ENCODE measurements around the gene SPTLC3. TPM values are rescaled to one million over a fixed set of nuclear protein-coding genes. Genes with fewer than 3 reads are reported as not detected.

SPTLC3 gene
- total RNA-seq, 1 donor from 2014 or later = 2.2 TPM

DNA sequence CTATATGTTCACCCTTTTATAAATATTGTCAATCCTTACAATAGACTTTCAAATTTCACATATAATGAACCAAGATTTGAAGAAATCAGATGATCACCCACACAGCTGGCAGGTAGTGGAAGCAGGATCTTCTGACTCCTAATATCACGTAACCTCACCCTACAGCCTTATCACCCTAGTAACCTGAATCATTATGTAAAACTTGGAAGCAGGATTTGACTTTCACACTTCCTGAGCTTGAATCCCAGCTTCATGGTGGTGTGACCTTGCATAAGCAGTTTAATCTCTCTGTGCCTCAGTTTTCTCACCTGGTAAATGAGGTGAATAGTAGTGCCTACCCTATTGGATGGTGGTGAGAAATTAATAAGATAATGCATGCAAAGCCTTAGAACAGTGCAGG is 16.4 kb downstream of the SPTLC3 start:
- intact Hi-C loops (cut with DNase I) = no loop called here
- no peak for DNase-seq (ENCODE audit: low spot score)

GRCh38 chr20:13028001-13028400 is 19.2 kb downstream of the SPTLC3 start:
- no peak for DNase-seq (ENCODE audit: low spot score)
- intact Hi-C loops (cut with DNase I) = loop anchor here (2.0 kb wide), 1 partner anchor 19 kb away; the partner anchor contains the start of gene SPTLC3

DNA sequence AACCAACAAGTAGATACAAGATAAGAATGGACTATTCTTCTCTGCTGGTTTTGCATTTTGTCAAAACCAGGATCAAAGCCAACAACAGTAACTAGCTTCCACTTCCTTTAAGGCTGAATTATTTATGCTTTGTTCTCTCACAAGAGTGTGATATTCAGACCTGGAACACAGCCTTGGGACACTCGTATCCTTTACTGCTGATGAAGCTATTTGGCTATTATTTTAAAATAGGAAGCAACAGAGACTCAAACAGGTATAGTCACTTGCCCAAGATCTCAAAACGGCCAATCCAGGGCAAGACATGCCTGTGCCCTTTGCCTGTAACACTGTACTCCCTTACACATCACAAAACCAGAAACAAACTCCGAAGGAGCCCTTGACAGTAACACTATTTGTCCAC is 19.9 kb downstream of the SPTLC3 start:
- DNase-seq (ENCODE audit: low spot score) = no peak
- intact Hi-C loops (cut with DNase I) = loop anchor here (2.0 kb wide), 1 partner anchor 20 kb away; the partner anchor contains the start of gene SPTLC3

DNA sequence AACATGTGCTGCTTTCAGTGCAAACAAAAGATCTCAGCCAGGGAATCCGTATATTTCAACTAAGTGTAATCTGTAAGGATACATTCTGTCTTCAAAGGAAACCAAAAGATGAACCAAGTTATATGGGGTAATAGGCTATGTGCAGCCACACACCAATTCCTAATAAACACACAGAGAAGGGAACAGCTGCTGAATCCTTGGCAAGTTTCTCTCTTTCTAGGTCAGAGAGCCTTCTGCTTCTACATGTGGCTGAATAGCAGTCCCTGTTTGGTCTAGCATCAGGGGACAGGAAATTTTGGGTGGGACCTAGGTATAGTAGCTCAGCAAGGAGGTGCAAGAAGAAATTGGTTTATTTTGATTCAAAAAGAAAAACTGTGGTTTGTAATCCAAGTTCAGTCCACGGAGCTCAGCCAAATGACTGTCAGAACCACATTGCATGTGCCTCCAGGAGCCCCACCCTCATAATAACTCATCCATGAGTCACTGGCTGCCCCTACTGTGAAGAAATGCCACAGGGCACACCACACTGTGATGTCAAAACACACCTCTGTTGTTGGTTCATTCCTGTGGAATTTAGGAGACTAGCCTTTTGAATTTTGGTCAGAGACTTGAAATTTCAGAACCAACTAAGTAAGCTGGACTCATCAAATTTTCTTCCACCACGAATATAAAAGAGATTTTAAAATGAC is 21.1 kb downstream of the SPTLC3 start:
- intact Hi-C loops (cut with DNase I) = loop anchor here (2.0 kb wide), 1 partner anchor 21 kb away; the partner anchor contains the start of gene SPTLC3
- no peak for DNase-seq (ENCODE audit: low spot score)

- intact Hi-C loops (cut with DNase I) = no loop called here
- no peak for DNase-seq (ENCODE audit: low spot score)
Observed at GRCh38 chr20:13031751-13032150, 23.0 kb downstream of the SPTLC3 start.

DNA sequence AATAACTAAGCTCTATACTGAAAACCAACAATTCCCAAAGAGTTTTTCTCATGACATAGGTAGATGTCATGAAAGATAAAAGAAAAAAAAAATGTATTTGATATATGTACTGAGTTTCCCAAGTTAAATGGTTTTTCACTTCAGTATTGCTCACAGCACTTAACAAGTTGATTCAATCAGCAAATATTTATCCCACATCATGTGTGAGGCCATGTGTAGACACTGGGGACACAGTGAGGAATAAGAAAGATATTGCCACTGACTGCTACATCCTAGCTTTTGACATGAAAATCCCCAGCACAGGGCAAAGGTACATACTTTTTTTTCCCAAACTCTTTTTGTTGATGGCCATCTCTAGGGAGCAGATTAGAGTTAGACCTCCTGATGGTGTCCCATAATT is 25.3 kb downstream of the SPTLC3 start:
- DNase-seq (ENCODE audit: low spot score) = no peak
- intact Hi-C loops (cut with DNase I) = no loop called here

DNA sequence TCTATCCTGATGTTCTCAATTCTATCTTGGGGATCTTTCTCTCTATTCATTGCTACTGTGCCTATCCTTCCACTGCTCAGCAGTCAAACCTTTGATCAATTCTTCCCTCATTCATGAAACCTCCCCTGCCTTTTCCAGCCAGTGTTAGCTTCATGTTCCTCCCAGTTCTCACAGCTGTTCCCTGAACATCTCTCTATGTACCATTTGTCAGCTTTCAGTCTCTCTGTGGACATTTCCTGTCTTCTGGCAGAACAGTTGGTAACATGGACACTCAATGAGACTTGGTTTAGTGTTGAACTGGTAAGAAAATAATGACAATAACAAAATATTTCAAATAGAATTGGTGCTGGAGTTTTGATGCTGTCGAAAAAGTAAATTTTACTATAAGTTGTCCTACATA is 26.2 kb downstream of the SPTLC3 start:
- intact Hi-C loops (cut with DNase I) = no loop called here
- no peak for DNase-seq (ENCODE audit: low spot score)

- intact Hi-C loops (cut with DNase I) = no loop called here
- DNase-seq (ENCODE audit: low spot score) = no peak
Observed at GRCh38 chr20:13035399-13036152, 26.8 kb downstream of the SPTLC3 start.

GRCh38 chr20:13037727-13038126 is 29.0 kb downstream of the SPTLC3 start:
- intact Hi-C loops (cut with DNase I) = no loop called here
- no peak for DNase-seq (ENCODE audit: low spot score)

DNA sequence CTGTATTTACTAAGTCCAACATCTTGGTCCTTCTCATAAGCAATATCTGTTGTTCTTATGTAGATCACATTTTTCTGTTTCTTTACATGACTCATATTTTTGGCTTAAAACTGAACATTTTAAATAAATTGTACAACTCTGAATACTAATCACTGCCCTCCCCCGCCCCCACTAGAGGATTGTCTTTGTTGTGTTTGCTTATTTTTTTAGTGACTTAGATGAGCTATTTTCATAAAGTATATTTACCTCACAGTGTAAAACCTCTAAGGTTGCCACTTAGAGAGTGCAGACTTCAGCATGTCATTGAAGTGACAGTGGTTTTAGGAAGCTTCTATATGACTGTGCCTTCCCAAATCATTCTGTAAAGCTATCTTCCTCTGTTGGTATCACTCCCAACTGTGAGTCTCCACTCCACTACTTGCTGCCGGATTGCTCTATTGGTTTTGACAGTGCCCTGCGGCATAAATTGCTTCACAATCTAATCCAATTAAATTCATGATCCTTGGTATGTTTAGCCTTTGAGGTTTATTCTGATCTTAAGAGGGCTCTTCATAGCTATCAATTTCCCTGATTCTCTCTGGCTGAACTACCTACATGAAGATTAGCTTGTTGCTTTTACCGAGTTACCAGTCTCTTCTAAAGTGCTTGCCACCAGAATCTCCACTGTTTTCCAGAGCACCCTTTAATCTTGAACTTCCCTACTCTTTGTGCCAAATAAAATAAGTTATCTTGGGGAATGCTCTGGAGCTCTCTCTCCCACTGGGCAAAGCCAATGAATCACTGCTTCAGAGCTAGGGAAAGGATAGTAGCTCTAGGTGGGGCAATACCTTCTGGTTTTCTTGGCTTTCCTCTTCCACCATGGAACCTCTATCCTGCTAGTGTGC is 33.0 kb downstream of the SPTLC3 start:
- intact Hi-C loops (cut with DNase I) = no loop called here
- no peak for DNase-seq (ENCODE audit: low spot score)

GRCh38 chr20:13042458-13042794 is 33.7 kb downstream of the SPTLC3 start:
- DNase-seq (ENCODE audit: low spot score) = no peak
- intact Hi-C loops (cut with DNase I) = no loop called here

DNA sequence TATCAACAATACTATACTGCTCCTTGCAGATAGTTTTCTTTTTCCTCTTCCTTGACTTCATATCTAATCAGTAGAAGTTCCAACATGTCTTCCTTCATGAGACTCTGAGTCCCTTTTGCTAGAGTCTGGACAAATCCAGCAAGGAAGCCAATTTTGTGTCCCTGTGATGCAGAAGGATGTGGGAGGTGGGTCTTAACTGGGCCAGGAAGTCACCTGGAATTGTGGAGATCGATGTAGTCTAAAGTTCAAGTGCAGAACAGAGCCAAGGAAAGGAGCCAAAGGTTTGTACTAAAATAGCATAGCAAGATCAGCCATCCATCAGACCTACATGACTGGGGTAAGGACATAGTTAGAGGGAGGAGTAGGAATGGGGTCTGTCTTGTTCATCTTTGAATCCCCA is 37.6 kb downstream of the SPTLC3 start:
- intact Hi-C loops (cut with DNase I) = no loop called here
- DNase-seq (ENCODE audit: low spot score) = no peak

- intact Hi-C loops (cut with DNase I) = no loop called here
- DNase-seq (ENCODE audit: low spot score) = no peak
Observed at GRCh38 chr20:13054011-13054410, 45.2 kb downstream of the SPTLC3 start.

- intact Hi-C loops (cut with DNase I) = no loop called here
Observed at GRCh38 chr20:13058666-13059389, 50.1 kb downstream of the SPTLC3 start.

DNA sequence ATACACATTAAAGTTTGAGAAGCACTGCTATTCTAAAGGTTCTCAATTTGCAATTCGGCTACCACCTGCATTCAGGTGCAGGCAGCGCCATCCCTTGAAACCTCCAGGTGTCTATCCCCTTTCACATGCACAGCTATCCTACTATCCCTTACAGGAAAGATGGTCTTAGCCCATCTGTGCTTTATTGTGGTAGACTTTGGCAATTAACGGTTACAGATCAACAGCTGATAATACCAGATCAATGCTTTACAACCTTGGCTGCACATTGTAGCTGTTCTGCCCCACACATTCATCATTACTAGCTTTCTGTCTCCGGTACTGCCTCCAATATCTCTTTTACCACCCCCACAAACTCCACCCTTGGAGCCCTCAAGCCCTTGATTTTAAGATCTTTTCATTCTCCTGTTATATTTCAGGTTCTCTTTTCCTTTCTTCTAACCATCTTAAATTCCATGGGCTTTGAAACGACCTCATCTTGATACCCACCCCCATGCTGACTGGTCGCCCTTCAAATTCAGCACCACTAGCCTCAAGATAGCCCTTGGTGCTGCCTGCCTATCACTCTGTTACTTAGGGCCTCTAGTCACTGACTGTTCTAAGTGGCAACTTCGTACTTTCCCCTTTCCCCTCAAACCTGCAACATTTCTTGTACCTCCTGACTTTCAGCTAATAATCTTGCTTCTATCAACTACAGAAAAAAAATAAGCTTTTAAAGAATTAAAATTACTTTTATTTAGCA is 50.8 kb downstream of the SPTLC3 start:
- no peak for DNase-seq (ENCODE audit: low spot score)
- intact Hi-C loops (cut with DNase I) = no loop called here

More at GRCh38 chr20:13058666-13059389, 50.1 kb downstream of the SPTLC3 start:
- no peak for DNase-seq (ENCODE audit: low spot score)

DNA sequence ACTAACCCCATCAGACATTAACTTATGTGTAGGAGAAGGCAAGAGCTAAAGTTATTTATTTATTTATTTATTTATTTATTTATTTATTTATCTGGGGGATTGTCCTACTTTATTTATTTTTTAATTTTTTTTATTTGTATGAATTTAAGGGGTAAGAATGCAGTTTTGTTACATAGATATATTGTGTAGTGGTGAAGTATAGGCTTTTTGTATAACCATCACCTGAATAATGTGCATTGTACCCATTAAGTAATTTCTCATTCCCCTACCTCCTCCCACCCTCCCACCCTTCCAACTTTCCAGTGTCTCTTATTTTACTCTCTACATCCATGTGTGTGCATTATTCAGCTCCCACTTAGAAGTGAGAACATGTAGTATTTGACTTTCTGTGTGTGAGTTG is 51.6 kb downstream of the SPTLC3 start:
- DNase-seq (ENCODE audit: low spot score) = no peak
- intact Hi-C loops (cut with DNase I) = no loop called here

DNA sequence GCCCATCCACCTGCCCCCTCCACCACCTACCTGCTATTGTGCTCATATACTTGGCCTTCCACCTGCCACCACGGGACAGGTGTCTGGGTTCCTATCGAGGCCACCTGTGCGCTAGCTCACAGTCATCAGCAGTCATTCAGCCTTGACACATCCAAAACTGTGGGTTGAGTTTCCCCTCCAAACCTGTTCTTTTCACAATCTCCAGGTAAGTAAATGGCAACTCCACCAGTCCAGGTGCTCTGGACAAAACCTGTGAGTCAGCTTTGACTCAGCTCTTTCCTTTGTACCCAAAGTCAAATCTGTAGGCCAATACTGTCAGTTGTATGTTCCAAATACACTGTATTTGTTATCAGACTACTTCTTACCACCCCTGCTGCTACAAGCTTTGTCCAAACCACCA is 52.6 kb downstream of the SPTLC3 start:
- intact Hi-C loops (cut with DNase I) = no loop called here
- no peak for DNase-seq (ENCODE audit: low spot score)

- intact Hi-C loops (cut with DNase I) = no loop called here
- DNase-seq (ENCODE audit: low spot score) = no peak
Observed at GRCh38 chr20:13062789-13063188, 54.0 kb downstream of the SPTLC3 start.

DNA sequence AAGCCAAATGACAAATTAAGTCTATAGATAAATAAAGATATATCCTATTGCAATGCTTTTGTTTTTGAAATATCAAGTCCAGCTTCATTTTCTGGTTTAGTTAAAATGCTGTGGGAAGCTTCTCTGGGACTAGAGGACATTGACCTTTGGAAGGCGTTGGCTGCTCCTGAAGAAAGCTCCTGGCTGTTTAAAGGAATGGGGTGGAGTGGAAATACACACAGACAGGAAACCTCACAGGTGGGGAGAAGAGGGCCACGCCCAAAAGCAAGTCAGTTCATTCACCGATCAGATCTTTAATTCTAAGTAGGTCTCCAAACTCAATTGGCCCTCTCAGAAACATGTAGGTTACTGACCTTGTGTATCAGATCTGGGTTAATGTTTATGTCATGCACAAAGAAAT is 59.6 kb downstream of the SPTLC3 start:
- no peak for DNase-seq (ENCODE audit: low spot score)
- intact Hi-C loops (cut with DNase I) = no loop called here
